ENCODE results near the gene SOCS3.
A peak's percentile ranks its signal among the peaks of the same experiment; 100 is the strongest.

The SOCS3 gene

GRCh38 chr17:78390241-78391050 is 30.6 kb upstream of the SOCS3 start:
- DNase-seq: no peak

GRCh38 chr17:78387977-78388941 is 28.4 kb upstream of the SOCS3 start:
- DNase-seq: peak; percentile 24

DNA sequence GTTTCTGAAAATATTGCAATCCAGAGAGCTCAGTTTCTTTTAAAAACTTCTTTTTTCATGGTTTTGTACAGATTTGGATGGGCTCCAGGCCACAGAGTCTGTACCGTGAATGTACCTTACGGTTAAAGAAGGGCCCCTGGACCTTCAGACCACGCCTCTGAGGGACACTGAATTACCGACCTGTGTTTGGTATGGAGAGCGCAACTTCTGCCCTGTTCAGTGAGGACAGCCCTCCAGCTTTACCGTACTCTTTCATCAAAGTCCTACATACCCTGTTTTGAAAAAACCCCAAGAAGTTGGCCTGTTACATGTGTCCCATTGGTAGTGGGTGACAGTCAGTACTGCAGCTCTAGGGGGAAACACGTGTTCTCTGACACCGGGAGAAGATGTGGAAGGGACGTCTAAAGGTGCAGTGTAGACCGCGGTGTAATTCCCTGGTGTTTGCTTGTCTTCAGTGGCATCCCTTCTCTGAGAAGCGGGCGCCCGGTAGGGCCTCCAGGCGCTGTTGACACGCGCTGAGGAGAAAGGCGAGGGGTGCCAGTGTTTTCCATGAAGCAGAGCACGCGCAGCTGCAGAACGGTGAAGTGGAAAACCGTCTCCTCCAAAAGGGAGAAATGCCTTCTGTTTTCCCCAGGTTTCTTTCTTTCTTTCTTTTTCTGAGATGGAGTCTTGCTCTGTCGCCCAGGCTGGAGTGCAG is 24.8 kb upstream of the SOCS3 start:
- DNase-seq: no peak

- DNase-seq: peak; percentile 44
Measured at GRCh38 chr17:78383725-78384471, 24.0 kb upstream of the SOCS3 start.

- peak; percentile 74 for DNase-seq
Measured at GRCh38 chr17:78381601-78382232, 21.8 kb upstream of the SOCS3 start.

- no peak for DNase-seq
Measured at GRCh38 chr17:78380370-78380769, 20.5 kb upstream of the SOCS3 start.

- no peak for DNase-seq
Measured at GRCh38 chr17:78379131-78379491, 19.2 kb upstream of the SOCS3 start.

GRCh38 chr17:78378225-78379130 is 18.6 kb upstream of the SOCS3 start, which contains the start of gene PGS1:
Gene PGS1, plus strand, starts transcription at chr17:78378649. Its CDS starts 17 bp downstream, at chr17:78378666.
- DNase-seq: peak; percentile 83

DNA sequence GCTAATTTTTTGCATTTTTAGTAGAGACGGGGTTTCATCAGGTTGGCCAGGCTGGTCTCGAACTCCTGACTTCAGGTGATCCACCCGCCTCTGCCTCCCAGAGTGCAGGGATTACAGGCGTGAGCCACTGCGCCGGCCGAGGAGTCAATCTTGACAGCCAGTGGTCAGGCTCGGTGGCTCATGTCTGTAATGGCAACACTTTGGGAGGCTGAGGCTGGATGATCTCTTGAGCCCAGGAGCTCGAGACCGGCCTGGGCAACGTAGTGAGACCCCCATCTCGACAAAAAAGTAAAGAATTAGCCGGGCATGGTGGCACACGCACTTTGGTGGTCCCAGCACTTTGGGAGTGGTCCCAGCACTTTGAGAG is 18.0 kb upstream of the SOCS3 start:
- DNase-seq: no peak

DNA sequence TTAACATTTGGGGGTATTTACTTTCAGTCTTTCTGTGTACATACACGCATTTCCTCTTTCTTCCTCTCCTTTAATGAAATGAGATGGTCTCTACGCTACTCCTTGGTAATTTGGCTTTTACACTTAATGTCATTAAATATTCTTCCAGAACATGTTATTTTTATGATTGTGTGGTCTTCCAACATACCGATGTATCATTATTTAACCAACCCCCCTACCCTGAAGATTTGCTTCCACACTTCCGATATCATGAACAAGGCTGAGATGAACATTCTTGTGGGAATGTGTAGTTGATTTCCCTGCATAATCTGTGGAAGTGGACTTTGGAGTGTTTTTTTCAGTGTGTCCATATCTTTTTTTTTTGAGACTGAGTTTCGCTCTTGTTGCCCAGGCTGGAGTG is 16.3 kb upstream of the SOCS3 start:
- no peak for DNase-seq

DNA sequence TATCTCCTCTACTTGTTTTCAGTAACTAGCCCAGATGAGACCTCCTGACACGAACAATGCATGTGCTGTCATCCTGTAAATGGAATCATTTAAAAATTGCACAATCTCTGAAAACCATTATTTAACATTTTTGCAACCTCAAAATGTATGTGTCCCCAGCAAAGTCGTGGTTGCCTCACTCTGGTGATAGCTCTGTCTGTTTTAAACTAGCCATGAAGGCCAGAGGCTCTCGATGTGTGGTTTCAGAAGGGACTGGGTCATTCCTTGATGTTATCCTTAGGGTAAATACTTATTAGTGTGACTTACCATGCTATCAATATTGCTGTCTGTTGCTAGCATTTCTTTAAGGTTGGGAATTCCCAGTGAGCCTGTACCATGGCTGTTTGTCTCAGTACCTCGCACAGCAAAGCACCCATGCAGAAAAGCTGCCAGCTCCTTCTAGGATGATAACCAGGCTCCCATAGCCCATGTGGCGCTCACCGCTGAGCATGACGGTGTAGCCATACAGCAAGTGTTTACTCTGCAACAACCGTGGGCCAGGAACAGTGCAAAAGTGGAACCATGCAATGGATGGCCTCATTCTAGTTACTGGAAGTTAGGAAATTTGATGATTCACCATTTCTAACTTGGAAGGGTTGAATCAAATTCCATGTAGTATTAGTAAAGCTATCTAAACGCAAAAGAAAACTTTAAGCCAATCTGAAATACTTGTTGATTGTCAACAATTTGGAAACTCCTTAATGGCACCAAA is 15.7 kb upstream of the SOCS3 start:
- DNase-seq: no peak

DNA sequence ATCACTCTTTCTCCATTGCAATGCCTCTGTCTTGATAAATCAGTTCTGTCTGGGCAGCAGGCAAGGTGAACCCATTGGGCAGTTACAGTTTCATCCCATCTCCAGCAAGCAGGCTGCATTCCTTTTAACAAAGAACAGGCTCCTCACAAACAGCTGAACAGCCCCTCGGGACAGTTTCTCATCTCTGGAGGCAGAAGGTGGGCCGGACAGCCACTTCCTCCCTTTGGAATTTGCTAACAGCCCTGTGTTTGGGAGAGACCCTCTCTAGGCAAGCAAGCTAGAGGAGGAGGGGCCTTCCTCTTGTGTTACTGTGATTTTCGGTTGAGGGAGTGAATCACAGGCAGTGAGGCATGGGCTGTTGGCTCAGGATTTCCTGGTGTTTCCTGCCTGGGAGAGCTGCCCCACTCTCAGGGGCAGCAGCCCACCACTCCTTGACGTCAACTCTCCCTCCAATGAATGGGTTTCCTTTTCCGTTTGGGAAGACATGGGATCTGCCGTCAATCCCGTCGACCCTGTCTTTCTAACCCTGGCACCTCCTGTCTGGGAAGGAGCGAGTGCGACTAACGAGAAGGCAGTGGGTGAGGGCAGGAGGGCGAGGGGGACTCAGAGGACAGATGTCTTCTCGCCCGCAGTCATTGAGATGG is 14.9 kb upstream of the SOCS3 start:
- no peak for DNase-seq

DNA sequence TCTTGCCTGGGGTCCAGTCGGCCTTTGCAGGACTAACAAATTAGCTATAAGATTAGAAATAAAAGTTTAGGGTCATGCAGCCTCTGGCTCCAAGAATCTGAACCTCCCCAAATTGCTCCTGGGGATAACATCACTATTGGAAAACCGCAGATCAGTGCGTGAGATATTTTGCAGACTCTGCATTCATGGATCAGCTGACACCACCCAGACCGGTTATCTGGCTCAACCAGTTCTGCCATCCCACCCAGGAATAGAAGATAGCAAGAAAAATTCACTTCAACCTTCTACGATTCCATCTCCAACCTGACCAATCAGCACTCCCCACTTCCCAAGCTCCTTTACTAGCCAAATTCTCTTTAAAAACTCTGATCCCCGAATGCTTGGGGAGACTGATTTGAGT is 14.3 kb upstream of the SOCS3 start:
- no peak for DNase-seq

DNA sequence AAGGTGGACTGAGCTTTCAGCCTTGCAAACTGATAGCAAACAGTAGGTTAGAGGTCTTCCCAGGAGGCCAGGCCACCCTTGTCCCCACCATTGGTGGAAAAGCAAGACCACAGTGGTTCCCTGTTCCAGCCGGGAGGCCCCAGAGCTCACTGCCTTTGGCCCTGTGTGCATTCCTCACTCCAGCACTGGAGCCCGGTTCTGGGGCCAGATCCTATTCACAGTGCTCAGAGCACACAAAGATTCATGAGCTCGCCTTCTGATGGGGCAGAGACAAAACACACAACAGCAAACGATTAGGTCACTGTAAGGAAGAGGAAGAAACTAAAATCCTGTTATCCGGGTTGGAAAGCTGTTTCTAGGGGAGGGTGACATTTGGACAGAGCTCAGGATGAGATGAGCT is 13.0 kb upstream of the SOCS3 start:
- DNase-seq: no peak

GRCh38 chr17:78371056-78371455 is 11.2 kb upstream of the SOCS3 start:
- no peak for DNase-seq

GRCh38 chr17:78369791-78370381 is 10.0 kb upstream of the SOCS3 start:
- no peak for DNase-seq

DNA sequence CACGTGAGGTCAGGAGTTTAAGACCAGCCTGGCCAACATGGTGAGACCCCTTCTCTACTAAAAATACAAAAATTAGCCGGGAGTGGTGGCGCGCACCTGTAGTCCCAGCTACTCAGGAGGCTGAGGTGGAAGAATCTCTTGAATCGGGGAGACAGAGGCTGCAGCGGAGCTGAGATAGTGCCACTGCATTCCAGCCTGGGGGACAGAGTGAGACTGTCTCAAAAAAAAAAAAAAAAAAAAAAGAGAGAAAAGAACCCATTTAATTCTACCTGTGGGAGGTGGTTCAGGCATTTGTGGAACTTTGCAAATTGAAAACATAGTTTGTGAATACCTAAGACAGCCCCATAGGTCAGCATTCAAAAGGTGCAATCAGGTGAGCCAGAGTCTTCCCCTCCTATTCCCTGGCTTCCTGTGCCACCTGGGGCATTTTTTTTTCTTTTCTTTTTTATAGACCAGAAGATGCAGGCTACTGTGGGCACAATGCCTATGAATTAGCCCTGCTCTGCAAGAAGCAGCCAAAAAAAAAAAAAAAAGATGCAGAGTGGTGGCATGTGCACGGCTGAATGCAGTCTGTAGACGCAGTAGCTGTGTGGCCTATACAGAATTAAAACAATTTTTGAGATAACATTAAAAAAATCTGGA is 9.1 kb upstream of the SOCS3 start:
- no peak for DNase-seq

DNA sequence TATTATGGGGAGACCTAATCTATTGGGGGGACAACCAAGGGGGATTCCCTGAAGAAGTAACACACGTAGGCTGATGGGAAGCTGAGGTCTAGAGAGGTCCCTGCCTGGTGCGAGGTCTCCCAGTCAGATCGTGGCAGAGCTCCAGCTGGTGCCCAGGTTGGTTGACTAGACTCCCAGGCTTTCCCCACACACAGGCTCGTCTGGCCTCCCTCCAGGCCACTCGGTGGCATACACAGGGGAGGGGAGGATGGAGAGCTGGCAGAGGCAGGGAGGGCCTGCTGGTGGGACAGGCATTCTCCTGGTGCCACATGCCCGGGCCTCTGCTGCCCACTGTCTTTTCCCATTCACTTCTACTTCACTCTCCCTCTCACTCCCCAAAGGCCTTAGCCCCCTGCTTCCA is 8.5 kb upstream of the SOCS3 start:
- DNase-seq: no peak

- no peak for DNase-seq
Measured at GRCh38 chr17:78367193-78367592, 7.3 kb upstream of the SOCS3 start.
